Measurements from ENCODE around the gene RBM19.
"Not testable (repeated sequence)": the region's sequence is repeated elsewhere in the genome, so short reads cannot be mapped to it uniquely, and the experiment has no call there.

RBM19 gene

GRCh38 chr12:113905829-113906228 lies 60.3 kb downstream of the RBM19 start:
- DNase-seq (ENCODE audit: low spot score), result no peak

GRCh38 chr12:113903381-113903863 lies 62.7 kb downstream of the RBM19 start:
- no peak for DNase-seq (ENCODE audit: low spot score)

DNA sequence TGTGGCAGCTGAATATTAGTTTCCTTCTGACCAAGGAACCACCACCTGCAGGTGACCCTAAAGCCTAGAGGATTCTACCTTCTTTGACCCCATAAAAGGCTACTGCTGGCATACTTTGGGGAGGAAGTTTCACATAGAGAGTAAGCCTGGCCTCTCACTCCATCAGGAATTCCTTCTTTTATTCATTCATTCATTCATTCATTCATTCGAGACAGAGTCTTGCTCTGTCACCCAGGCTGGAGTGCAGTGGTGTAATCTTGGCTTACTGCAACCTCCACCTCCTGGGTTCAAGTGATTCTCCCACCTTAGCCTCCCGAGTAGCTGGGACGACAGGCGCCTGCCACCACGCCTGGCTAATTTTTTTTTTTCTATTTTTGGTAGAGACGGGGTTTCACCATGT lies 64.8 kb downstream of the RBM19 start:
- DNase-seq (ENCODE audit: low spot score), result not testable (repeated sequence)

DNA sequence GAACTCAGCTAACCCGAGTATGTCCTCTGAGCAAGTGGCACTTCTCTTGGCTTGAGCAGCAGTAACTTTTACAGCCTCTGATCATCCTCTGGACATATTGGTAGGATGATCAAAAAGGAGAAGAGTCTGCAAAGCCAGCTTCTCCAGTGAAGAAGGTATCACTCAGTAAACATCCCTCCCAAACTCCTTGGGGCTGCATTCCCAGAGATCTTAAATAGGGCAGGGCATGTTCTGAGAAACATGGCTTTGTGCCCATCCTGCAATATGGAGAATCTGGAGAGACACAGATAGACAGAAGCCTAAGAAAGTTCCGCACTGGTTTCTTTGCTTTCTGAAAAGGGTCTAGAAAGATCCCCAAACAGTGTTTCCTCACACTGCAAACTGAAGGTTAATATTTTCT lies 65.4 kb downstream of the RBM19 start:
- no peak for DNase-seq (ENCODE audit: low spot score)

- no peak for DNase-seq (ENCODE audit: low spot score)
Observed at GRCh38 chr12:113899561-113900471, 66.3 kb downstream of the RBM19 start.

DNA sequence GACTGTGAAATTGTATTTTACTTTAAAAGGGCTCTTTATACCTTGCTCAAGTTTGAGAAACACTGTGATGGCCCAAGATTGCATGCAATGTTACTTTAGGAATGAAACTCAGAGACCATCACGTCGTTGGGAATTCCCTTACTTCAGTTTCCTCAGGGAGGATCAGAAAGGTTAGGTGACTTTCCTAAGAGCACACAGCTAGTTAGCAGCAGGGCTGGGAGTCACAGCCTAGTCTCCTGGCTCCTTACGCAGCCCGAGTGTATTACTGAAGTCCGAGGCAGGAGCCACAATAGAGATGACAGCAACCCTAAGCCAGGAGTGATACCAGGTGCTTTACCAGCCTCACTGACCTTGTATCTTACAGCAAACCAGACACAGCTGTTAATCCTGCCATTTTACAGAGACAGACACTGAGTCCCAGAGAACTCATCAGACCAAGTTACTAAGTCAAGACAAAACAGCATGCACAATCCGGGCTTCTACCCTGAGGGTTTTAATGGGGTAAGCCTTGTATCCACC lies 67.0 kb downstream of the RBM19 start:
- DNase-seq (ENCODE audit: low spot score), result no peak

GRCh38 chr12:113898466-113898865 lies 67.7 kb downstream of the RBM19 start:
- DNase-seq (ENCODE audit: low spot score), result no peak

DNA sequence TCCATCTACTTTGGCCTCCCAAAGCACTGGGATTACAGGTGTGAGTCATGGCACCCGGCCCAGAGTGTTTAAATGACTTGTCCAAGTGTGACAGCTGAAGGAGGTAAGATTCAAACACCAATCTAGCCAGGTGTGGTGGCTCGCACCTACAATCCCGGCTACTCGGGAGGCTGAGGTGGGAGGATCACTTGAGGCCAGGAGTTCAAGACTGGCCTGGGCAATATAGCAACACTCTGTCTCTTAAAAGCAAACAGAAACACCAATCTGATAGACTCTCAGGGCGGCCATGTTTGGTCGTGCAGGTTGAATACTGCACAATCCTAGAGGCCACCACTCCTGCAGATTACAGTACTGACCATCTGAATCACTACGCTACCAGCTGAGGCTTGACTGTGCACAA lies 68.7 kb downstream of the RBM19 start:
- DNase-seq (ENCODE audit: low spot score), result no peak

GRCh38 chr12:113896841-113897240 lies 69.3 kb downstream of the RBM19 start:
- DNase-seq (ENCODE audit: low spot score), result no peak

DNA sequence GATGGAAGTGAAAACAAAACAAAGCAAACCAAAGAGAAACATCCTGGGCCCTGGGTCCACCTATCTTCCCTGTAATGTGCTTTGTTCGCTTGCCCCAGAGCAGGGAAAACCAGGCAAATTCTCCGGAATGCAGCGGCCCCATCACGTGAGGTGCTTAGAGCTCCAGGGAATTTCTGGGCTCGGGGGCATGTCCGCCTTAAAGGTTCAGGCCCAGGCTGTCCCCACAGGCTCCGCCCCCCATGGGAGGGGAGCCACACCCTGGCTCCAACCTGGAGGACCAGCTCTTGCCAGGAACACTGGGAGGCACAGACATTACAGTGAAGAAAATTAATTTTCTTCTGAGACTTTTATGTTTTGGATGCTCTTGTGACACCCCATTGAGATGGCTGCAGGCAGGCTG lies 69.9 kb downstream of the RBM19 start:
- DNase-seq (ENCODE audit: low spot score), result no peak

GRCh38 chr12:113895176-113895575 lies 70.9 kb downstream of the RBM19 start:
- DNase-seq (ENCODE audit: low spot score), result no peak

GRCh38 chr12:113894697-113895096 lies 71.4 kb downstream of the RBM19 start:
- DNase-seq (ENCODE audit: low spot score), result no peak

DNA sequence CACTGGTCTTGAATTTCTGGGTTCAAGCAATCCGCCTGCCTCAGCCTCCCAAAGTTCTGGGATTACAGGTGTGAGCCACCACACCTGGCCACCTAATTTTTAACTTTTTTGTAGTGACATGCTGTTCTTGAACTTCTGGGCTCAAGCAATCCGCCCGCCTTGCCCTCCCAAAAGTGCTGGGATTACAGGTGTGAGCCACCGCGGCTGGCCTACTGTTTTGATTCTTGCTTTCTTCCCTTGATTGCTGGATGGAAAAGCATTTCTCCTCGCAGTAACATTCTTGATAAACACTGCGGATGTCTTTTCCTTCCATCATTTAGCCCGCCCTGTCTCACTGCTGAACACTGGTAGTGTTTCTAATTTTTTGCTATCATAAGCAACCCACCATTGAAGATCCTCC lies 72.9 kb downstream of the RBM19 start:
- no peak for DNase-seq (ENCODE audit: low spot score)

- DNase-seq (ENCODE audit: low spot score), result no peak
Observed at GRCh38 chr12:113892556-113892955, 73.6 kb downstream of the RBM19 start.

GRCh38 chr12:113891739-113892520 lies 74.2 kb downstream of the RBM19 start:
- no peak for DNase-seq (ENCODE audit: low spot score)

DNA sequence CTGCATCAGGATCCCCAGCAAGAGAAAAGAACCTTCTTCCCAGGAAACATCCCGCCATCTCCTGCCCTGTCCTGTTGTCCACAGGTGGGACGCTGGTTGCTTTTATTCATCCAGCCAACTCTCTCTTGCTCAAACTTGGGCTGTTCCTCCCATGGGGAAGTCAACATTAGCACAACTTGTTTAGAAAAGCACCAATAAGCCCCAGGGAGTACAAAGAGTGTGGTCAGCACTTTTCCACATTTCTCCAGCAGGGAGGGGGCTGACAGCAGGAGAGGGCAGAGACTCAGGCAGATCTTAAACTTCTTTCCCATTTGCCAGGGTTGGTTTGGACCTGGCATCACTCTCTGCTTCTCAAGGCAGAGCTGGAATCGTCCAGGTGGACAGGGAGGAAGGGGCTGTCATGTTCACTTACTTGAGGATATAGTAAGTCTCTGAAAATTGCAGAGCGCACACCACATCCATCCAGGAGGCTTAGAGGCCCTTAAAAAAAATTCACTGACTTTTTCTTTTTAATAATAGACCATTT lies 74.9 kb downstream of the RBM19 start:
- no peak for DNase-seq (ENCODE audit: low spot score)

DNA sequence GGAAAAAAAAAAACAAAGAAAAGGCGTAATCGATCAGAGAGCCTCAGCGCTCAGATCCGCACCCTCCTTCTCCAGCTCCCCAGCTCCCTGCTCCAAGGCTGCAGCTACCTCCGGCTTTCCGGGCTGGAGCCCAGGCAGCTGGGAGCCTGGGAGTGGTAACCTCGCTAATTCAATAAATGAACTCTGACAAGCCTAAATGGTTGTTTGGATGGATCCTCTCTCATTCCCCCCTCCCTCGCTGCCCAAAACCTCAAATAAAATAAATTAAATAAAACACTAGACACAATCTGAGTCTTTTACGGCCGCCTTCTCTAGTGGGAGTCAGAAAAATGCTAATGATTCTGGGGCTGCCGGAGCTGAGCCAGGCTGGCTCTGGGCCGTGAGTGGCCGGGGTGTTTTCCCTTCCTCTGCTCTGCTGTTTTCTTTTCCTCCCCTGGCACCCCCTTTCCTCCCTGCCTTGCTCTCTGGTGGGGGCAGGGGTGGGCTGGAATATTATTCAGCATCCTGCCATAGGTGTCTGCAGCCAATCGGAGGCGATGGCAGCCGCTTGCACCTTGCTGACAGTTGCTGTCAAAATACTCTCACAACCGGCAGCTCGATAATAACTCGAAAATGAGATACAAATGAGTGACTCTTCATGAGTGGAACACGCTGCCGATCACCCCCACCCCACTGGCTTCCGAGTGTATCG lies 76.1 kb downstream of the RBM19 start:
- DNase-seq (ENCODE audit: low spot score), result no peak

- no peak for DNase-seq (ENCODE audit: low spot score)
Observed at GRCh38 chr12:113889076-113889475, 77.0 kb downstream of the RBM19 start.

DNA sequence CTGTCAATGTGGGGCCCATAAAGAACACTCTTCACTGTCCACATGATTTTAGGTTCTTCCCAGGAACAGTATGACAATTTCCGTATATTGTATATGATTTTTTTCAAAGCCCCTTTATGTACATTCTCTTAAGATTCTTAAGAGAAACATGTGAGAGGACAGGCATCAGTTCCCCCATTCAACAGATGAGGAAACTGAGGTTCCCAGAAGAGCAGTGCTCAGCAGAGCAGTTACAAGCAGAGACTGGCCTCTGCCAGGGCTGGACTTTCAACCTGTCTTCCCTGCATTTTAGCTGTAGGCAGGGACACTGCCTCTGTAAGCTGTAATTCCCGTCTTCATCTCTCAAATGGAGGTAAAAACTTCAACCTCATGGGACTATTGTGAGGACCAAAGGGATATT lies 77.7 kb downstream of the RBM19 start:
- DNase-seq (ENCODE audit: low spot score), result no peak

DNA sequence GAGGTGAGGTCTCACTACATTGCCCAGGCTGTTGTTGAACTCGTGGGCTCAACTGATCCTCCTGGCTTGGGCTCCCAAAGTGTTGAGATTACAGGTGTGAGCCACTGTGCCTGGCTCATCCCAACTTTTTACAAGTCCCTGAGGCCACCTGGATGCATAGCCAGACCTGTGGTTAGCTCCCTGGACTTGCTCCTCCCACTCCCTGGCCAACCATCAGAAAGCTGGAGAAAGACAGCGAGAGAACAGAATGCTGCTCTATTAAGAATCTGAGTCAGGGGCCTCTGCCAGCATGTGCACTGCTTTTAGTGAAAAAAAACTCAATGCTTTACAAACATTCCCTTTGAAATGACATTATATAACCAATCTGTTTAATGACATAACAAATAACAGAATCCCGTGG lies 78.2 kb downstream of the RBM19 start:
- DNase-seq (ENCODE audit: low spot score), result no peak

DNA sequence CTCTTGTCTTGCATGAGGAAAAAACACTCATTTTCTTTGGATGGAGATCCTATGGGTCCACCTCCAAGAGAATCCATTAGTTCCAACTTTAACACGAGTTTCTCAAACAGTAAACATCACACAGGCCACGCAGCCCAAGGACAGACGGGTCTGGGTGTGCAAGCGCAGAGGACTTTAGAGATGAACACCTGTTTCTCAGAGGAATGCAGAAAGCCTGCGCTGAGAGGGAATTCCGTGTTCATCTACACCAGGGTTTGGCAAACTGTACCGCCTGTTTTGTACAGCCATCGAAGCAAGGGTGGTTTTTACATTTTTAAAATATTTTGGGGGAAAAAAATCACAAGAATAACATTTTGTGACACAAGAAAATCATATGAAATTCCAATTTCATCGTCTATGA lies 79.4 kb downstream of the RBM19 start:
- no peak for DNase-seq (ENCODE audit: low spot score)

DNA sequence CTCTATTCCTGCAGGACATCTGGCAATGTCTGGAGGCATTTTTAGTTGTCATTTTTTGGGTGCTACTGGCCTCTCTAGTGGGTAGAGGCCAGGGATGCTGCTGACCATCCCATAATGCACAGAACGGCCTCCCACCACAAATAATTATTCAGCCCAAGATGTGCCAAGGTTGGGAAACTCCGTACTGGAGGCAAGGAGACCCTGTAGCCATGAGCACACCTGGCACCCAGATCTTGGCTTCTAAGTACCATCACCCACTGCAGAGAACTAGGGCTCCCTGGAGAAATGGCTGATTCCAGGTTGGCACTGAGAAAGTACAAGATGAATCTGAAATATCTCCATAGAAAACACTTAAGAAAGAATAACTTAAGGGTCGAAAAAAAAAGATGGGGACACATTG lies 81.7 kb downstream of the RBM19 start:
- DNase-seq (ENCODE audit: low spot score), result no peak
